Chondrocyte (in vitro differentiated cells): ENCODE measurements around the gene LILRB3. TPM values are rescaled to one million over a fixed set of nuclear protein-coding genes. Genes with fewer than 3 reads are reported as not detected.

Experiments used
- DNase-seq: peaks from one replicate; pipeline ENCODE4 v3.0.0; 2021; ENCODE audit warnings: mixed read lengths, low spot score
- H3K27ac Mint-ChIP-seq: one replicate; pipeline ENCODE4 v1.8.0; 2021; ENCODE audit warnings: mild to moderate bottlenecking, moderate library complexity, mixed read lengths; ENCODE audit not compliant: unreplicated experiment
- H3K27me3 Mint-ChIP-seq: 2 replicates; pipeline ENCODE4 v1.8.0; 2021; ENCODE audit warnings: low read depth, mixed read lengths
- H3K36me3 Mint-ChIP-seq: 2 replicates; pipeline ENCODE4 v1.8.0; 2021; ENCODE audit warnings: low read depth, mixed read lengths
- H3K4me1 Mint-ChIP-seq: 2 replicates; pipeline ENCODE4 v1.8.0; 2021; ENCODE audit warnings: low read depth, mild to moderate bottlenecking, mixed read lengths
- H3K4me3 Mint-ChIP-seq: one replicate; pipeline ENCODE4 v1.8.0; 2021; ENCODE audit warnings: mild to moderate bottlenecking, moderate library complexity, mixed read lengths; ENCODE audit not compliant: unreplicated experiment
- H3K9me3 Mint-ChIP-seq: 2 replicates; pipeline ENCODE4 v1.8.0; 2021; ENCODE audit warnings: low read depth, mixed read lengths
- total RNA-seq: library from RNA; stranded (reverse); gene quantifications from 3 replicates; pipeline ENCODE4 v1.2.1, GENCODE V29; 2021
- TF ChIP-seq, protein P1 (sequence below): fragments of 200-600 bp; sonication (generic); IDR thresholded peaks from 2 replicates; pipeline ENCODE4 v1.5.0; 2021; ENCODE audit warnings: antibody characterized with exemption, mild to moderate bottlenecking, moderate library complexity

The LILRB3 gene
- total RNA-seq, 1 donor from 2014 or later: not detected

GRCh38 chr19:54253331-54254194 is 30.8 kb upstream of the LILRB3 start:
- Mint-ChIP-seq H3K9me3 (no peaks in the 10 kb centered on the region), H3K4me1 (no peaks in the 10 kb centered on the region), H3K27ac (no peak overlapping the region), H3K36me3 (no peaks in the 10 kb centered on the region), H3K27me3 (peaks cover 25% of the 10 kb centered on the region), H3K4me3 (no peak overlapping the region)
- DNase-seq: peak; percentile 79
- TF ChIP-seq, protein P1, sequence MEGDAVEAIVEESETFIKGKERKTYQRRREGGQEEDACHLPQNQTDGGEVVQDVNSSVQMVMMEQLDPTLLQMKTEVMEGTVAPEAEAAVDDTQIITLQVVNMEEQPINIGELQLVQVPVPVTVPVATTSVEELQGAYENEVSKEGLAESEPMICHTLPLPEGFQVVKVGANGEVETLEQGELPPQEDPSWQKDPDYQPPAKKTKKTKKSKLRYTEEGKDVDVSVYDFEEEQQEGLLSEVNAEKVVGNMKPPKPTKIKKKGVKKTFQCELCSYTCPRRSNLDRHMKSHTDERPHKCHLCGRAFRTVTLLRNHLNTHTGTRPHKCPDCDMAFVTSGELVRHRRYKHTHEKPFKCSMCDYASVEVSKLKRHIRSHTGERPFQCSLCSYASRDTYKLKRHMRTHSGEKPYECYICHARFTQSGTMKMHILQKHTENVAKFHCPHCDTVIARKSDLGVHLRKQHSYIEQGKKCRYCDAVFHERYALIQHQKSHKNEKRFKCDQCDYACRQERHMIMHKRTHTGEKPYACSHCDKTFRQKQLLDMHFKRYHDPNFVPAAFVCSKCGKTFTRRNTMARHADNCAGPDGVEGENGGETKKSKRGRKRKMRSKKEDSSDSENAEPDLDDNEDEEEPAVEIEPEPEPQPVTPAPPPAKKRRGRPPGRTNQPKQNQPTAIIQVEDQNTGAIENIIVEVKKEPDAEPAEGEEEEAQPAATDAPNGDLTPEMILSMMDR: no peak

GRCh38 chr19:54252845-54253244 is 30.0 kb upstream of the LILRB3 start:
- Mint-ChIP-seq H3K36me3 (no peaks in the 10 kb centered on the region), H3K27ac (no peak overlapping the region), H3K27me3 (peaks cover 25% of the 10 kb centered on the region), H3K4me1 (peaks cover 1% of the 10 kb centered on the region), H3K4me3 (no peak overlapping the region), H3K9me3 (no peaks in the 10 kb centered on the region)
- TF ChIP-seq, protein P1: no peak
- DNase-seq: peak; percentile 49

DNA sequence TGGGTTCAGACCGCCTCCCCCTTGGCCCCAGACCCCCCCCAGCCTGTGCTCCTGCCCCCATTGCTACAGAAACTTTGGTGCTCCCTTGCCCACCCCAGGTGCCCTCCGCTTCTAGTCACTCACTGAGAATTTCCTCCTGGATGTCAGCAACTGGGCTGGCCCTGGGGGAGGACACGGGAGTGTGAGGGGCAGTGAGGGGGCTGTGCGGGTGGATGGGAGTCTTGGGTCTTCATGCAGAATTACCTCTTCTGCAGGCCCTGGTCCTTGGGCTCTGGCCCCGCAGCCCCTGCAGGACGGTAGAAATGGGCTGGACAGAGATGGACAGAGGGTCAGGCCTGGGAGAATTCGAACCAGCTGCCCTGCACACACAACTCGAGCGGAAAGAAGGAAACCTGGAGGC is 29.4 kb upstream of the LILRB3 start:
- no peaks in the 10 kb centered on the region for H3K36me3 Mint-ChIP-seq
- H3K27me3 Mint-ChIP-seq: peaks cover 22% of the 10 kb centered on the region
- no peak overlapping the region for H3K27ac Mint-ChIP-seq
- TF ChIP-seq, protein P1: no peak
- no peaks in the 10 kb centered on the region for H3K9me3 Mint-ChIP-seq
- peak; percentile 82 for DNase-seq
- no peak overlapping the region for H3K4me3 Mint-ChIP-seq
- peaks cover 3% of the 10 kb centered on the region for H3K4me1 Mint-ChIP-seq

DNA sequence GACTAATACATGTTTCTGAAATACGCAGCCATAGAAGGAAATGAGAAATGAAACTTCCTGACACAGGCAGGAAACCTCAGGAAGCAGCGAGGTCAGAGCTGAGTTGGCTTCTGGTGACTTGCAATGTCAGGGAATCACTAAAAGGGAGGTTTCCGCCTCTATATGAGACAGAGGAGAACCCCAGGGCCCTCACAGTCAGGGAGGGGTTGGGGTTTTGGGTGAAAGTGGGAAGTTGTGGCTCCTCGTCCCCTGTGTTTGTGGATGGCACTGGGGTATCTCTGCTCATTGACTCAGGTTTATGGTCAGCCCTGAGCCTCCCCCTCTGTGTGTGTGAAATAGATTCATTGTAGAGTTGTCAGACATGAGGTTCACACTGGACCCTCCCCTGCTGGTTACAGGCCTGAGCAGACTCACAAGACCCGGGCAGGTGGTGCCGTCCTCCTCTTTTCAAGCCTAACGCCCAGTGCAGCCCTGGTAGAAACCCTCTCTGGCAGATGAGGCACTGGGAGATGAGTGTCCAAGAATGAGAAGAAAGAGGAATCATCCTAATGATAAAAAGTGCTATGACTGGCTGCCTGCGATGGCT is 25.3 kb upstream of the LILRB3 start:
- Mint-ChIP-seq H3K9me3 (no peaks in the 10 kb centered on the region), H3K27me3 (peaks cover 15% of the 10 kb centered on the region), H3K36me3 (no peaks in the 10 kb centered on the region), H3K4me1 (peaks cover 3% of the 10 kb centered on the region), H3K4me3 (no peak overlapping the region), H3K27ac (no peak overlapping the region)
- TF ChIP-seq, protein P1: no peak
- DNase-seq: no peak

GRCh38 chr19:54247106-54247930 is 24.5 kb upstream of the LILRB3 start:
- Mint-ChIP-seq H3K27me3 (peaks cover 14% of the 10 kb centered on the region), H3K4me1 (peaks cover 3% of the 10 kb centered on the region), H3K9me3 (no peaks in the 10 kb centered on the region), H3K4me3 (no peak overlapping the region), H3K27ac (no peak overlapping the region), H3K36me3 (no peaks in the 10 kb centered on the region)
- DNase-seq: peak; percentile 59
- TF ChIP-seq, protein P1: no peak
